ENCODE measurements around the gene NLRP6.

- TF ChIP-seq, protein P1, sequence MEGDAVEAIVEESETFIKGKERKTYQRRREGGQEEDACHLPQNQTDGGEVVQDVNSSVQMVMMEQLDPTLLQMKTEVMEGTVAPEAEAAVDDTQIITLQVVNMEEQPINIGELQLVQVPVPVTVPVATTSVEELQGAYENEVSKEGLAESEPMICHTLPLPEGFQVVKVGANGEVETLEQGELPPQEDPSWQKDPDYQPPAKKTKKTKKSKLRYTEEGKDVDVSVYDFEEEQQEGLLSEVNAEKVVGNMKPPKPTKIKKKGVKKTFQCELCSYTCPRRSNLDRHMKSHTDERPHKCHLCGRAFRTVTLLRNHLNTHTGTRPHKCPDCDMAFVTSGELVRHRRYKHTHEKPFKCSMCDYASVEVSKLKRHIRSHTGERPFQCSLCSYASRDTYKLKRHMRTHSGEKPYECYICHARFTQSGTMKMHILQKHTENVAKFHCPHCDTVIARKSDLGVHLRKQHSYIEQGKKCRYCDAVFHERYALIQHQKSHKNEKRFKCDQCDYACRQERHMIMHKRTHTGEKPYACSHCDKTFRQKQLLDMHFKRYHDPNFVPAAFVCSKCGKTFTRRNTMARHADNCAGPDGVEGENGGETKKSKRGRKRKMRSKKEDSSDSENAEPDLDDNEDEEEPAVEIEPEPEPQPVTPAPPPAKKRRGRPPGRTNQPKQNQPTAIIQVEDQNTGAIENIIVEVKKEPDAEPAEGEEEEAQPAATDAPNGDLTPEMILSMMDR (IDR thresholded peaks at IDR 0.05) = no peak
- TF ChIP-seq POLR2A (IDR thresholded peaks at IDR 0.05) = no peak
Measured at GRCh38 chr11:327581-327923, 49.3 kb downstream of the NLRP6 start.

Data from transverse colon (tissue), 3 donors.